GM21723 (cell line): ENCODE data around the gene FBXO15.

Experiments used
- ATAC-seq: cut with Tn5 transposase; IDR thresholded peaks from one replicate; pipeline ENCODE4 v1.9.1; 2021; ENCODE audit warnings: mild to moderate bottlenecking, moderate library complexity; ENCODE audit not compliant: unreplicated experiment

Gene FBXO15

GRCh38 chr18:74115046-74115445 is 32.6 kb downstream of the FBXO15 start:
- no peak for ATAC-seq

GRCh38 chr18:74114116-74114515 is 33.5 kb downstream of the FBXO15 start:
- no peak for ATAC-seq

- ATAC-seq, result no peak
Observed at GRCh38 chr18:74113711-74114110, 33.9 kb downstream of the FBXO15 start.

- ATAC-seq, result no peak
Observed at GRCh38 chr18:74110976-74111375, 36.7 kb downstream of the FBXO15 start.

GRCh38 chr18:74110149-74110548 is 37.5 kb downstream of the FBXO15 start:
- no peak for ATAC-seq

- ATAC-seq, result no peak
Observed at GRCh38 chr18:74108460-74108859, 39.2 kb downstream of the FBXO15 start.

GRCh38 chr18:74097803-74098202 is 49.8 kb downstream of the FBXO15 start:
- no peak for ATAC-seq

- no peak for ATAC-seq
Observed at GRCh38 chr18:74092922-74093321, 54.7 kb downstream of the FBXO15 start.

- ATAC-seq, result no peak
Observed at GRCh38 chr18:74084184-74084855, 63.3 kb downstream of the FBXO15 start.

- ATAC-seq, result no peak
Observed at GRCh38 chr18:74083557-74083952, 64.1 kb downstream of the FBXO15 start.

GRCh38 chr18:74082742-74083556 is 64.7 kb downstream of the FBXO15 start:
- no peak for ATAC-seq

- ATAC-seq, result peak; percentile 82
Observed at GRCh38 chr18:74081966-74082741, 65.5 kb downstream of the FBXO15 start.

- no peak for ATAC-seq
Observed at GRCh38 chr18:74078257-74078656, 69.4 kb downstream of the FBXO15 start.

GRCh38 chr18:74074668-74075564 is 72.7 kb downstream of the FBXO15 start:
- no peak for ATAC-seq

- ATAC-seq, result no peak
Observed at GRCh38 chr18:74073957-74074667, 73.5 kb downstream of the FBXO15 start.

GRCh38 chr18:74069178-74070050 is 78.2 kb downstream of the FBXO15 start:
- no peak for ATAC-seq

GRCh38 chr18:74068296-74068695 is 79.3 kb downstream of the FBXO15 start:
- ATAC-seq, result no peak

GRCh38 chr18:74066018-74066417 is 81.6 kb downstream of the FBXO15 start:
- no peak for ATAC-seq

GRCh38 chr18:74065366-74065765 is 82.3 kb downstream of the FBXO15 start:
- no peak for ATAC-seq
